Sigmoid colon (tissue), 4 donors: ENCODE data around the gene CR1.
"Not testable (repeated sequence)": the region's sequence is repeated elsewhere in the genome, so short reads cannot be mapped to it uniquely, and the experiment has no call there.

Experiments
- POLR2AphosphoS5 ChIP-seq, 4 donors: sonication (generic); formaldehyde crosslinking; IDR thresholded peaks; one replicate each; pipeline ENCODE4 v1.6.1; 2017; ENCODE audit warnings: antibody characterized with exemption in 4 of 4
- TF ChIP-seq, protein P1 (sequence below), 4 experiments: fragments of 450-650 bp in 3 of 4; fragments of 200-600 bp in 1 of 4; IDR thresholded peaks; one replicate each; pipeline ENCODE4 v1.5.1; 2016 to 2019; ENCODE audit warnings: antibody characterized with exemption in 4 of 4, mild to moderate bottlenecking in 3 of 4, moderate library complexity in 2 of 4

GRCh38 chr1:207528401-207528800 is 32.4 kb downstream of the CR1 start:
- TF ChIP-seq POLR2AphosphoS5 (IDR thresholded peaks at IDR 0.05): not testable (repeated sequence)
- TF ChIP-seq, protein P1, sequence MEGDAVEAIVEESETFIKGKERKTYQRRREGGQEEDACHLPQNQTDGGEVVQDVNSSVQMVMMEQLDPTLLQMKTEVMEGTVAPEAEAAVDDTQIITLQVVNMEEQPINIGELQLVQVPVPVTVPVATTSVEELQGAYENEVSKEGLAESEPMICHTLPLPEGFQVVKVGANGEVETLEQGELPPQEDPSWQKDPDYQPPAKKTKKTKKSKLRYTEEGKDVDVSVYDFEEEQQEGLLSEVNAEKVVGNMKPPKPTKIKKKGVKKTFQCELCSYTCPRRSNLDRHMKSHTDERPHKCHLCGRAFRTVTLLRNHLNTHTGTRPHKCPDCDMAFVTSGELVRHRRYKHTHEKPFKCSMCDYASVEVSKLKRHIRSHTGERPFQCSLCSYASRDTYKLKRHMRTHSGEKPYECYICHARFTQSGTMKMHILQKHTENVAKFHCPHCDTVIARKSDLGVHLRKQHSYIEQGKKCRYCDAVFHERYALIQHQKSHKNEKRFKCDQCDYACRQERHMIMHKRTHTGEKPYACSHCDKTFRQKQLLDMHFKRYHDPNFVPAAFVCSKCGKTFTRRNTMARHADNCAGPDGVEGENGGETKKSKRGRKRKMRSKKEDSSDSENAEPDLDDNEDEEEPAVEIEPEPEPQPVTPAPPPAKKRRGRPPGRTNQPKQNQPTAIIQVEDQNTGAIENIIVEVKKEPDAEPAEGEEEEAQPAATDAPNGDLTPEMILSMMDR (IDR thresholded peaks at IDR 0.05): not testable (repeated sequence)
